HEK293T (cell line): Measurements from ENCODE around the gene ZNF638.
"Not testable (repeated sequence)": the region's sequence is repeated elsewhere in the genome, so short reads cannot be mapped to it uniquely, and the experiment has no call there.

Source experiments
- CTCF ChIA-PET: fragments of 350-600 bp; formaldehyde crosslinking; extraction: SDS; loops from one replicate; lab custom pipeline; 2021; ENCODE audit warnings: antibody characterized with exemption, inconsistent platforms; lab: Yijun Ruan, JAX
- POLR2A ChIA-PET: fragments of 350-600 bp; formaldehyde crosslinking; extraction: SDS; loops from one replicate; lab custom pipeline; 2020; ENCODE audit warnings: antibody characterized with exemption, inconsistent platforms; lab: Yijun Ruan, JAX
- DNase-seq: peaks from one replicate; pipeline ENCODE4 v3.0.0; 2012; ENCODE audit warnings: mixed read lengths; ENCODE audit errors: extremely low spot score
- ARNT ChIP-seq: fragments of 450-650 bp; IDR thresholded peaks from 2 replicates; pipeline ENCODE4 v1.6.1; 2017; ENCODE audit warnings: mild to moderate bottlenecking
- BHLHE40 ChIP-seq: fragments of 450-650 bp; IDR thresholded peaks from 2 replicates; pipeline ENCODE4 v1.6.1; 2016; ENCODE audit warnings: mild to moderate bottlenecking, moderate library complexity, borderline replicate concordance
- CTBP1 ChIP-seq: fragments of 450-650 bp; IDR thresholded peaks from 2 replicates; pipeline ENCODE4 v1.6.1; 2016; ENCODE audit warnings: borderline replicate concordance
- ELF4 ChIP-seq: fragments of 450-650 bp; IDR thresholded peaks from 2 replicates; pipeline ENCODE4 v1.6.1; 2017; ENCODE audit warnings: antibody characterized with exemption
- FOXA1 ChIP-seq: fragments of 450-650 bp; IDR thresholded peaks from 2 replicates; pipeline ENCODE4 v1.6.1; 2016; ENCODE audit warnings: mild to moderate bottlenecking
- FOXK2 ChIP-seq: fragments of 450-650 bp; IDR thresholded peaks from 2 replicates; pipeline ENCODE4 v1.6.1; 2016; ENCODE audit warnings: mild to moderate bottlenecking
- FOXM1 ChIP-seq: fragments of 450-650 bp; IDR thresholded peaks from 2 replicates; pipeline ENCODE4 v1.6.1; 2017; ENCODE audit warnings: mild to moderate bottlenecking, borderline replicate concordance
- HDGF ChIP-seq: fragments of 450-650 bp; IDR thresholded peaks from 2 replicates; pipeline ENCODE4 v1.6.1; 2017; ENCODE audit warnings: antibody characterized with exemption, borderline replicate concordance
- L3MBTL2 ChIP-seq: fragments of 450-650 bp; conservative IDR thresholded peaks from 2 replicates; pipeline ENCODE4 v1.6.1; 2016; ENCODE audit warnings: mild to moderate bottlenecking
- LEF1 ChIP-seq: fragments of 450-650 bp; IDR thresholded peaks from 2 replicates; pipeline ENCODE4 v1.6.1; 2017; ENCODE audit warnings: mild to moderate bottlenecking, borderline replicate concordance
- NFRKB ChIP-seq: fragments of 450-650 bp; IDR thresholded peaks from 2 replicates; pipeline ENCODE4 v1.6.1; 2016; ENCODE audit warnings: mild to moderate bottlenecking, moderate library complexity
- SP1 ChIP-seq: fragments of 450-650 bp; IDR thresholded peaks from 2 replicates; pipeline ENCODE4 v1.6.1; 2017
- SUZ12 ChIP-seq: fragments of 450-650 bp; IDR thresholded peaks from 2 replicates; pipeline ENCODE4 v1.6.1; 2016; ENCODE audit warnings: mild to moderate bottlenecking
- TARDBP ChIP-seq: fragments of 450-650 bp; IDR thresholded peaks from 2 replicates; pipeline ENCODE4 v1.6.1; 2016
- ZNF384 ChIP-seq: fragments of 450-650 bp; IDR thresholded peaks from 2 replicates; pipeline ENCODE4 v1.6.1; 2016
- TF ChIP-seq, protein P1 (sequence below): fragments of 450-650 bp; IDR thresholded peaks from 2 replicates; pipeline ENCODE4 v1.6.1; 2016

The ZNF638 gene

GRCh38 chr2:71330155-71330554 is 1.4 kb upstream of the ZNF638 start:
- no peak for TF ChIP-seq L3MBTL2
- TF ChIP-seq NFRKB = no peak
- TF ChIP-seq FOXK2 = no peak
- no peak for TF ChIP-seq BHLHE40
- TF ChIP-seq HDGF = no peak
- TF ChIP-seq SP1 = no peak
- TF ChIP-seq SUZ12 = no peak
- no peak for TF ChIP-seq FOXA1
- TF ChIP-seq, protein P1, sequence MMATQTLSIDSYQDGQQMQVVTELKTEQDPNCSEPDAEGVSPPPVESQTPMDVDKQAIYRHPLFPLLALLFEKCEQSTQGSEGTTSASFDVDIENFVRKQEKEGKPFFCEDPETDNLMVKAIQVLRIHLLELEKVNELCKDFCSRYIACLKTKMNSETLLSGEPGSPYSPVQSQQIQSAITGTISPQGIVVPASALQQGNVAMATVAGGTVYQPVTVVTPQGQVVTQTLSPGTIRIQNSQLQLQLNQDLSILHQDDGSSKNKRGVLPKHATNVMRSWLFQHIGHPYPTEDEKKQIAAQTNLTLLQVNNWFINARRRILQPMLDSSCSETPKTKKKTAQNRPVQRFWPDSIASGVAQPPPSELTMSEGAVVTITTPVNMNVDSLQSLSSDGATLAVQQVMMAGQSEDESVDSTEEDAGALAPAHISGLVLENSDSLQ = no peak
- TF ChIP-seq CTBP1 = no peak
- no peak for TF ChIP-seq FOXM1
- no peak for TF ChIP-seq LEF1
- TF ChIP-seq ARNT = no peak
- ChIA-PET CTCF (interaction anchor here (0.6 to 2.0 kb wide), 3 partner anchors 31 to 174 kb away, joined by 3 to 15 read pairs (median 3); no protein-coding TSS in a partner anchor), POLR2A (no interaction called here)
- no peak for DNase-seq

DNA sequence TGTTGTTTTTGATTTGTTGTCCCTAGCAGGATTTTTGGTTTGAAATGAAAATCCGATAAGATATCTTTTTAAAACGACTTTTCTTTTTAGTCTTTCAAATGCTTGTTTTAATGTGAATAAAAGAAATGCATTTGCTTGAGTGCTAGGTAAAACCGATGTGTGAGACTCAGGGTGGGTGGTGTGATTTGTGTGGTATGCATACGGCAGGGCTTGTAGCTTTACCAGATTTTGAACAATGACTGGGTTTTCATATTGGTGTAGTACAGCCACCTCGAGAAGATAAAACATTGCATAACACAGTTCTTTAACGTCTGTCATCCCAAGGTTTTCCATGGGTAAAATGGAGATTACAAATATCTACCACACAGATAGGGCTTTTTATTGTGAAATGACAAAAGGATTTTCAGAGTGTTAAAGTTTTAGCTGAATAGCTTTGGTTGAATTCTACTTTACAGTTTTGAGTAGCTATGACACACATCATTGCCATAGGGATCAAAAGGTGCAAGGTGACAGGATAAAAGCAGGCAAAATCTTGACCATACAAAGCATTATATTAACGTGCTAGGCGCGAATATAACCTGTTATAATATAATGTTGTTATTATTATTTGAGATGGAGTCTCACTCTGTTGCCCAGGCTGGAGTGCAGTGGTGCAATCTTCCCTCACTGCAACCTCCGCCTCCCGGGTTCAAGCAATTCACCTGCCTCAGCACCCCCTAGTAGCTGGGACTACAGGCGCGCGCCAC is 824 bp upstream of the ZNF638 start:
- ChIA-PET CTCF (interaction anchor here (0.6 to 2.0 kb wide), 3 partner anchors 31 to 174 kb away, joined by 3 to 15 read pairs (median 3); no protein-coding TSS in a partner anchor), POLR2A (interaction anchor here (0.6 to 1.0 kb wide), 10 partner anchors 8 to 136 kb away, joined by 3 to 10 read pairs (median 3); partner anchors contain the start of gene PAIP2B)
- no peak for TF ChIP-seq TARDBP
- no peak for TF ChIP-seq LEF1
- no peak for TF ChIP-seq L3MBTL2
- no peak for TF ChIP-seq SP1
- TF ChIP-seq, protein P1 = no peak
- TF ChIP-seq ZNF384 = no peak
- TF ChIP-seq ARNT = no peak
- no peak for TF ChIP-seq HDGF
- TF ChIP-seq BHLHE40 = no peak
- no peak for TF ChIP-seq CTBP1
- no peak for TF ChIP-seq NFRKB
- TF ChIP-seq FOXA1 = no peak
- TF ChIP-seq FOXK2 = no peak
- no peak for TF ChIP-seq ELF4
- TF ChIP-seq FOXM1 = no peak
- TF ChIP-seq SUZ12 = no peak
- no peak for DNase-seq

DNA sequence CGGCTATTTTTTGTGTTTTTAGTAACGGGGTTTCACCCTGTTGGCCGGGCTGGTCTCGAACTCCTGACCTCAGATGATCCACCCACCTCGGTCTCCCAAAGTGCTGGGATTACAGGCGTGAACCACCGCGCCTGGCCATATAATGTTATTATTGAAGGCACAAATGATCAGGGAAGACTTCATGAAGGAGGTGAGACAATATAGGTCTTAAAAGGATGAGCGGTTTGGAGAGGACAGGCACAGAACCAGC is 326 bp upstream of the ZNF638 start:
- TF ChIP-seq ZNF384 = peak; percentile 99; the same call in 1 of the 2 replicates
- not testable (repeated sequence) for DNase-seq
- ChIA-PET POLR2A (interaction anchor here (0.6 to 1.0 kb wide), 10 partner anchors 8 to 135 kb away, joined by 3 to 10 read pairs (median 3); partner anchors contain the start of gene PAIP2B), CTCF (interaction anchor here (0.7 to 2.0 kb wide), 2 partner anchors 32 to 118 kb away, joined by 3 to 15 read pairs; no protein-coding TSS in a partner anchor)

- CTCF ChIA-PET = no interaction called here
- TF ChIP-seq TARDBP = no peak
- no peak for TF ChIP-seq ZNF384
- TF ChIP-seq SP1 = no peak
- no peak for DNase-seq
- POLR2A ChIA-PET = interaction anchor here (1.0 to 1.3 kb wide), 3 partner anchors 48 to 176 kb away, joined by 3 read pairs; no protein-coding TSS in a partner anchor
These were observed 834 bp downstream of the ZNF638 start for GRCh38 chr2:71332435-71332796.

- no peak for TF ChIP-seq SUZ12
- TF ChIP-seq TARDBP = no peak
- no peak for TF ChIP-seq ELF4
- no peak for TF ChIP-seq ARNT
- no peak for TF ChIP-seq L3MBTL2
- TF ChIP-seq FOXM1 = no peak
- TF ChIP-seq FOXA1 = no peak
- no peak for TF ChIP-seq SP1
- no peak for TF ChIP-seq LEF1
- no peak for TF ChIP-seq FOXK2
- TF ChIP-seq HDGF = no peak
- TF ChIP-seq, protein P1 = no peak
- no peak for TF ChIP-seq CTBP1
- TF ChIP-seq BHLHE40 = no peak
- TF ChIP-seq NFRKB = no peak
- no peak for TF ChIP-seq ZNF384
- CTCF ChIA-PET = no interaction called here
- DNase-seq = no peak
- POLR2A ChIA-PET = interaction anchor here (1.2 to 1.4 kb wide), 2 partner anchors 47 to 265 kb away, joined by 3 to 4 read pairs; partner anchors contain the start of gene NAGK
These were observed 2.0 kb downstream of the ZNF638 start for GRCh38 chr2:71333619-71334018.

- no peak for DNase-seq
- CTCF ChIA-PET = interaction anchor here (1.1 kb wide), 1 partner anchor 216 kb away, joined by 3 read pairs; no protein-coding TSS in a partner anchor
- POLR2A ChIA-PET = no interaction called here
- TF ChIP-seq, protein P1 = no peak
- TF ChIP-seq L3MBTL2 = no peak
- TF ChIP-seq ARNT = no peak
- no peak for TF ChIP-seq TARDBP
- no peak for TF ChIP-seq ZNF384
- no peak for TF ChIP-seq SP1
- no peak for TF ChIP-seq HDGF
- TF ChIP-seq FOXA1 = no peak
- TF ChIP-seq CTBP1 = no peak
- TF ChIP-seq SUZ12 = no peak
- TF ChIP-seq BHLHE40 = no peak
- TF ChIP-seq FOXM1 = no peak
- TF ChIP-seq LEF1 = no peak
- TF ChIP-seq FOXK2 = no peak
- TF ChIP-seq ELF4 = no peak
- no peak for TF ChIP-seq NFRKB
These were observed 4.8 kb downstream of the ZNF638 start for GRCh38 chr2:71336384-71336783.
